ENCODE data around the gene GABPB1.

Gene GABPB1

DNA sequence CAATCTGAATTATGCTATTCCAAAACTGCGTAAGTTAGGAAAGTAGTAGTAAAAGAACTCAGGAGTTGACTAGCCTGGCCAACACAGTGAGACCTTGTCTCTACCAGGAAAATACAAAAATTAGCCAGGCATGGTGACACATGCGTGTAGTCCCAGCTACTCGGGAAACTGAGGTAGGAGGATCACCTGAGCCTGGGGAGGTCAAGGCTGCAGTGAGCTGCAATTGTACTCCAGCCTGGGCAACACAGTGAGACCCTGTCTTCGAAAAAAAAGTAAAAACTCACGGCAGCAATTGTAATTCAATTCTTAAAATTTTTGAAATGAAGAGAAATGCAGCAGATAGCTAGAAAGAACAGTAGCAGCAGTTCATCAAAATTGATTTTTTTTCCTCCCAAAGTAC, 9.7 kb downstream of the GABPB1 start:
- DNase-seq (ENCODE audit: low read depth in 1 of 2, low spot score in 1 of 2): no peak

- DNase-seq (ENCODE audit: low read depth in 1 of 2, low spot score in 1 of 2): no peak
Observed at GRCh38 chr15:50344006-50344464, 11.0 kb downstream of the GABPB1 start.

DNA sequence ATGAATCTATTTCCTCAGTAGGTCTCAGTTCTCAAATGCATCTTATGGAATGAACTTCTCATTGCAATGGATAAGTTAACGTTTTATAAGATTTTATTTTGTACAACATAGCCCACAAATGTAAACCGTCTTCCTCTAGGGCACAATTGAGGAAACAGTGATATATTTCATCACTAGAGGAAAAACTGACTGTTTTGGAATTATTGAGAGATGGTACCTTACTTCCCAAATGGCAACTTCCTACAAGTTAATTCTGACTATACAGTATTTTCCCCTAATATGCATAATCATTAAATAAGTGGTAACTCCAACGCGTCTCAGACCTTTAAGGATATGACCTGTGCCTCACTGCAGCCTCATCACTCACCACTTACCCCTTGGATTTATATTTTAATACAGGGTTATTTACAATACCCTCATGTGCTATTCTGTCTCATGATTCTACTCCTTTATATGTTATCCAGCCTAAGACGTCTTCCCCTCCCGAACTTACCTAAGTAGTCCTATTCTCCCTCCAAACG, 13.3 kb downstream of the GABPB1 start:
- no peak for DNase-seq (ENCODE audit: low read depth in 1 of 2, low spot score in 1 of 2)

- DNase-seq (ENCODE audit: low read depth in 1 of 2, low spot score in 1 of 2): no peak
Observed at GRCh38 chr15:50340416-50340815, 14.6 kb downstream of the GABPB1 start.

DNA sequence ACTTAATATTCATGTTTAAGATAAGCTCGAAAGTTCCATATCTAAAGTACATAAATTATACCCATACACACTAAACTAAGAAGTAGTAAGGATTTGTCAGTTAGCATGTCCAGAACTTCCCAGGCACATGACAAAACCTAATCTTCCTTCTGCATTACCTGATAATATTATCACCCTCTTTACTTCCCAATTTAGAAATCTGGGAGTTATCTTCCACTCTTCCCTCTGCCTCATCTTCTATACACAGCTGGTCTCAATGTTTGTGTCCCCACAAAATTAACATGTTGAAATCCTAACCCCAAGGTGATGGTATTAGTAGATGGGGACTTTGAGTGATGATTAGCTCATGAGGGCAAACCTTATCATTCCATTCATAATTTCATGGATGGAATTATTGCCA, 15.3 kb downstream of the GABPB1 start:
- no peak for DNase-seq (ENCODE audit: low read depth in 1 of 2, low spot score in 1 of 2)

DNA sequence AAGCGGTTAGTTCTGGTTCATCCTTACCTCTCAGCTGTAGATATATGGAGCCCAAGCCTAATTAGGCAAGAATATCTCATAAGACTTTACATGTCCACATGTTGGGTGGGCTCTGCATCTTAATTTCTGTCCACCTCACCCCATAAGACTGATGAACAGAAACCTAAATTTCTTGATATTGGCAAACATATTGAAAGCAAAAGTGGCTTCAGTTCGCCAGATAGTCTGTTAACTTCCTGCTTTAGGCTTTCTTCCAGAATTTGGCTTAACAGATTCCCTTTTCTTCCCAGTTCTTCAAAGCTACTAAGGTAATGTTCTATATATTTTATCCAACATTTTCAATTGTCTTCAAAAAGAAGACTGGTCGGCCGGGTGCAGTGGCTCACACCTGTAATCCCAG, 19.7 kb downstream of the GABPB1 start:
- no peak for DNase-seq (ENCODE audit: low read depth in 1 of 2, low spot score in 1 of 2)

DNA sequence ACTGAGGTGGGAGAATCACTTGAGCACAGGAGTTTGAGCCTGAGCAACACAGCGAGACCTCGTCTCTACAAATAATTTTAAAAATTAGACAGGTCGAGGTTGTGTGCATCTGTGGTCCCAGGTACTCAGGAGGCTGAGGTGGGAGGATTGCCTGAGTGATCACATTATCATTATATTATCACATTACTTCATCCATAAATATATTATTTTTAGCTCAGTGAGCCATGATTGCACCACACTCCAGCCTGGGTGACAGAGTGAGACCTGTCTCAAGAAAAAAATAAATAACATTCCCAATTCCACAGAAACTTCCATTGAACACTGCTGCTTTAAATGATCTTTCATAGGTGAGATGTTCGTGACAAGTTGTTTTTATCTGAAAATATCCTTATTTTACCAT, 21.8 kb downstream of the GABPB1 start:
- no peak for DNase-seq (ENCODE audit: low read depth in 1 of 2, low spot score in 1 of 2)

- no peak for DNase-seq (ENCODE audit: low read depth in 1 of 2, low spot score in 1 of 2)
Observed at GRCh38 chr15:50330921-50331320, 24.1 kb downstream of the GABPB1 start.

GRCh38 chr15:50328116-50328515, 26.9 kb downstream of the GABPB1 start:
- DNase-seq (ENCODE audit: low read depth in 1 of 2, low spot score in 1 of 2): no peak

DNA sequence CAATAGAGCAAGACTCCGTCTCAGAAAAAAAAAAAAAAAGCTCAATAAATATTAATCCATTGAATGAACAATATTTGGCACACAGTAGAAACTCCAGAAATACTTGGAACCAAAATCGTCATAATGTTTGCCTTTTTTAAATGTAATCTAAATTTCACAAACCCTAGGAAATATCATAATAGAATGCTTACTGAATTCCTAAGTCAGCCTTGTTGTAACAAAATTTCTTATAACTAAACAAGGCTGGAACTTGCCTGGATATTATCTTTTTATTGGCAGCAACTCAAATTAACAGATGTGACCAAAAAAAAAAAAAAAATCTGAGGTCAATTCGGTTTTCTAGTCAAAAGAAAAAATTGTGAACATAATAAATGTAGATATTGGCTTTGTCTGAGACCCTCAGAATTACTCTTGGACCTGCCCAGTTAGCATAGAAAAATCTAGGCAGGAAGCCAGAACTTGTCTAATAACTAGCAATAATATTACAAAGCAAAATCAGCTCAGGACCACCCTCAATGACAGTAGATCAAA, 33.3 kb downstream of the GABPB1 start:
- no peak for DNase-seq (ENCODE audit: low read depth in 1 of 2, low spot score in 1 of 2)

GRCh38 chr15:50320504-50320903, 34.5 kb downstream of the GABPB1 start:
- DNase-seq (ENCODE audit: low read depth in 1 of 2, low spot score in 1 of 2): no peak

DNA sequence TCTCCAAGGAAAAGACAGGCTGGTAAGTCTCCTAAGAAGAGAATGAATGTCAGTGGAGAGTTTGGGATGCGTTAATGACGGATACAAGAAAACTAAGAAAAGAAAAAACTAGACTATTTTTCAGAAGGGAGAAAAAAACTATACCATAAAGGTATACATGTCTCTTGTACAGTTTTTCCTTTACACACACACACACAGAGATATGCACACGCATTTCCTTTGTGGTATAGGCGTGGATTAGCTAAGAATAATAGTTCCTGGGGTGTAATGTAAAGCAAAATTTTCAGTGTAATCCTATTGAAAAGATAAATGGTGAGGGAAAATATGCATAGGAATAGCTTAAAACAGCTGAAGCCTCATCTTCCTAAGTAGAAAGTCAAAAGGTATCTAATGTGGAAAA, 36.3 kb downstream of the GABPB1 start:
- no peak for DNase-seq (ENCODE audit: low read depth in 1 of 2, low spot score in 1 of 2)

GRCh38 chr15:50315814-50316630, 39.0 kb downstream of the GABPB1 start:
- DNase-seq (ENCODE audit: low read depth in 1 of 2, low spot score in 1 of 2): no peak

GRCh38 chr15:50312636-50313035, 42.4 kb downstream of the GABPB1 start:
- DNase-seq (ENCODE audit: low read depth in 1 of 2, low spot score in 1 of 2): no peak

GRCh38 chr15:50307799-50308198, 47.2 kb downstream of the GABPB1 start:
- no peak for DNase-seq (ENCODE audit: low read depth in 1 of 2, low spot score in 1 of 2)

DNA sequence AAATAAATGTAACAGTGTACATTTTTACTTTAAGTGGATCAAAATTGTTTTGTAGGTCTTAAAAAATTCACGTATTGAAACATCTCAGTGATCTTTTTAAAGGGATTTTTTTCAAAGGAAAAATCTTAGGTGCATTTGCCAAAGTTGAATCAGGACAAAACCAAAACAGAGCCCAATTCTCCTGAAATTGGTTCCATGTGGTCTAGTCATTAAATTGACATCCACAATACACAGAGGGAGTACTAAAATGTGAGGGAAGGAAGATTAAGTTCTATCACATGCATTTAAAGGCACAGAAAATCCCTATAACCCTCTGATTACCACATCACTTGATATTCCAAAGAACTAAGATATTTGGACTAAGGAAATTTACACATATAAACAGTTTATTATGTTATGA, 50.2 kb downstream of the GABPB1 start:
- no peak for DNase-seq (ENCODE audit: low read depth in 1 of 2, low spot score in 1 of 2)

DNA sequence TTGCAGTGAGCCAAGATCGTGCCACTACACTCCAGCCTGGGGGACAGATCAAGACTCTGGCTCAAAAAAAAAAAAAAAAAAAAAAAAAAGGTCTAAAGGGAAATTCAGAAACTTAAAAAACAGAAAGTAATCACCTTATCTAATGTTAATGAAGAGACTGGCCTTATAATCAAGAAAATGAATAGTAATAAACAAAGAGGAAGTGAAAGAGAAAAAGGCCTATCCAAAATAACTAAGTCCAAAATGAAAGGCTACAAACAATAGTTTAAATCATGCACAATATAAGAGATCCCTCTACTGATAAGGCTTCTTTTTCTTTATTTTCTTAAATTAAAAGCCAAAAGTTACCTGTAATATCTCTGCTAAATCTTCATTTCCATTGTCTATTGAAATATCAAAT, 52.4 kb downstream of the GABPB1 start:
- no peak for DNase-seq (ENCODE audit: low read depth in 1 of 2, low spot score in 1 of 2)

GRCh38 chr15:50298340-50298739, 56.7 kb downstream of the GABPB1 start:
- no peak for DNase-seq (ENCODE audit: low read depth in 1 of 2, low spot score in 1 of 2)

- no peak for DNase-seq (ENCODE audit: low read depth in 1 of 2, low spot score in 1 of 2)
Observed at GRCh38 chr15:50295966-50296365, 59.0 kb downstream of the GABPB1 start.

- DNase-seq (ENCODE audit: low read depth in 1 of 2, low spot score in 1 of 2): no peak
Observed at GRCh38 chr15:50289749-50290148, 65.2 kb downstream of the GABPB1 start.

- no peak for DNase-seq (ENCODE audit: low read depth in 1 of 2, low spot score in 1 of 2)
Observed at GRCh38 chr15:50287324-50288116, 67.5 kb downstream of the GABPB1 start.

DNA sequence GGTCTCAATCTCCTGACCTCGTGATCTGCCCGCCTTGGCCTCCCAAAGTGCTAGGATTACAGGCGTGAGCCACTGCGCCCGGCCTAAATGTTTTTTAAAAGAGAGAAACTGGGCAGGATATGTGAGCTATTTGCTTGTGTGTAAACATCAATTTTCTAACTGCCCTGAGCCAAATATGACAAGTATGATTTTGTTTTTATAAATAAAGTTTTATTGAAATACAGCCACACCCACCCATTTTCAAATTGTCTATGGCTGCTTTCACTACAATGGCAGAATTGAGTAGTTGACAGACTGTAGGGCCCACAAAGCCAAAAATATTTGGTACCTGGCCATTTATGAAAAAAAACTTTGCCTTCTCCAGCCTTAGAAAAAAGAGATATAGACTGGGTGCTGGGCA, 73.6 kb downstream of the GABPB1 start:
- DNase-seq (ENCODE audit: low read depth in 1 of 2, low spot score in 1 of 2): no peak

All from activated CD4-positive, alpha-beta T cell treated with anti-CD3 and anti-CD28 coated beads, Interleukin-2, amount 50 U/mL, for 24 hours (primary cell).